Sigmoid colon (tissue), 4 donors: ENCODE data around the gene DNASE1.

Experiments used
- EP300 ChIP-seq, 4 donors: sonication (generic); formaldehyde crosslinking; IDR thresholded peaks; one replicate each; pipeline ENCODE4 v1.6.1; 2017; ENCODE audit warnings: antibody characterized with exemption in 4 of 4
- POLR2A ChIP-seq, 2 donors: fragments of 450-650 bp; IDR thresholded peaks; one replicate each; pipeline ENCODE4 v1.6.1; 2016; ENCODE audit warnings: antibody characterized with exemption in 2 of 2, mild to moderate bottlenecking in 2 of 2, moderate library complexity in 2 of 2
- POLR2AphosphoS5 ChIP-seq, 4 donors: sonication (generic); formaldehyde crosslinking; IDR thresholded peaks; one replicate each; pipeline ENCODE4 v1.6.1; 2017; ENCODE audit warnings: antibody characterized with exemption in 4 of 4
- TF ChIP-seq, protein P1 (sequence below), 4 experiments: fragments of 450-650 bp in 3 of 4; fragments of 200-600 bp in 1 of 4; IDR thresholded peaks; one replicate each; pipeline ENCODE4 v1.5.1; 2016 to 2019; ENCODE audit warnings: antibody characterized with exemption in 4 of 4, mild to moderate bottlenecking in 3 of 4, moderate library complexity in 2 of 4

DNA sequence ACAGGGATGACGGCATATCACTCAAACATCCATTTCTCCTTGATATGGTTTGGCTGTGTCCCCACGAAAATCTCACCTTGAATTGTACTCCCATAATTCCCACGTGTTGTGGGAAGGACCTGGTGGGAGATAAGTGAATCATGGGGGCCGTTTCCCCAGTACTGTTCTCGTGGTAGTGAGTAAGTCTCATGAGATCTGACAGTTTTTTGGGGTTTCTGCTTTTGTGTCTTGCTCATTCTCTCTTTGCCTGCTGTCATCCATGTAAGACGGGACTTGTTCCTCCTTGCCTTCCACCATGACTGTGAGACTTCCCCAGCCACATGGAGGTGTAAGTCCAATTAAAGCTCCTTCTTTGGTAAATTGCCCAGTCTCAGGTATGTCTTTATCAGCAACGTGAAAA is 32.5 kb downstream of the DNASE1 start:
- TF ChIP-seq, protein P1, sequence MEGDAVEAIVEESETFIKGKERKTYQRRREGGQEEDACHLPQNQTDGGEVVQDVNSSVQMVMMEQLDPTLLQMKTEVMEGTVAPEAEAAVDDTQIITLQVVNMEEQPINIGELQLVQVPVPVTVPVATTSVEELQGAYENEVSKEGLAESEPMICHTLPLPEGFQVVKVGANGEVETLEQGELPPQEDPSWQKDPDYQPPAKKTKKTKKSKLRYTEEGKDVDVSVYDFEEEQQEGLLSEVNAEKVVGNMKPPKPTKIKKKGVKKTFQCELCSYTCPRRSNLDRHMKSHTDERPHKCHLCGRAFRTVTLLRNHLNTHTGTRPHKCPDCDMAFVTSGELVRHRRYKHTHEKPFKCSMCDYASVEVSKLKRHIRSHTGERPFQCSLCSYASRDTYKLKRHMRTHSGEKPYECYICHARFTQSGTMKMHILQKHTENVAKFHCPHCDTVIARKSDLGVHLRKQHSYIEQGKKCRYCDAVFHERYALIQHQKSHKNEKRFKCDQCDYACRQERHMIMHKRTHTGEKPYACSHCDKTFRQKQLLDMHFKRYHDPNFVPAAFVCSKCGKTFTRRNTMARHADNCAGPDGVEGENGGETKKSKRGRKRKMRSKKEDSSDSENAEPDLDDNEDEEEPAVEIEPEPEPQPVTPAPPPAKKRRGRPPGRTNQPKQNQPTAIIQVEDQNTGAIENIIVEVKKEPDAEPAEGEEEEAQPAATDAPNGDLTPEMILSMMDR (IDR thresholded peaks at IDR 0.05) = no peak
- TF ChIP-seq POLR2AphosphoS5 (IDR thresholded peaks at IDR 0.05) (no peak), POLR2A (IDR thresholded peaks at IDR 0.05) (no peak), EP300 (IDR thresholded peaks at IDR 0.05) (no peak)
